K562 (cell line): ENCODE measurements around the gene MAP3K19.

ENCODE experiments used
- CBX5 ChIP-seq: IDR thresholded peaks from 2 replicates; pipeline ENCODE4 v1.6.1; 2014; ENCODE audit warnings: low read depth, borderline replicate concordance
- CTCF ChIP-seq, 3 experiments: IDR thresholded peaks in 2 of 3; conservative IDR thresholded peaks in 1 of 3; 2 replicates each; pipeline ENCODE4 v1.5.1; 2011 to 2012; ENCODE audit warnings: low read length in 3 of 3, mild to moderate bottlenecking in 3 of 3, control low read depth in 2 of 3, improper control_type of control experiment in 1 of 3, inconsistent platforms in 1 of 3, low read depth in 1 of 3, mixed read lengths in 1 of 3, moderate library complexity in 1 of 3; ENCODE audit not compliant: insufficient read depth in 2 of 3
- DDX20 ChIP-seq: fragments of 450-650 bp; IDR thresholded peaks from 2 replicates; pipeline ENCODE4 v1.6.1; 2016; ENCODE audit warnings: missing genetic modification characterization, low read depth, mild to moderate bottlenecking, missing compliant biosample characterization, moderate library complexity
- EP300 ChIP-seq: IDR thresholded peaks from 2 replicates; pipeline ENCODE4 v1.6.1; 2012; ENCODE audit warnings: low read length, improper control_type of control experiment
- FOXM1 ChIP-seq, 2 experiments: fragments of 450-650 bp in 1 of 2; sonication (generic) in 1 of 2; formaldehyde crosslinking in 1 of 2; IDR thresholded peaks; 2 replicates each; pipeline versions ENCODE4 v1.6.1 to v1.9.0; 2017 to 2022; ENCODE audit warnings: low read depth in 2 of 2, mild to moderate bottlenecking in 2 of 2, missing genetic modification reagents in 1 of 2, moderate library complexity in 1 of 2
- JUND ChIP-seq, 2 experiments: IDR thresholded peaks; 2 replicates in 1 of 2; 3 replicates in 1 of 2; pipeline ENCODE4 v1.6.1; 2011; ENCODE audit warnings: borderline replicate concordance in 2 of 2, low read depth in 2 of 2, low read length in 2 of 2, improper control_type of control experiment in 1 of 2, missing biosample characterization in 1 of 2, missing genetic modification characterization in 1 of 2, missing genetic modification reagents in 1 of 2
- SOX6 ChIP-seq: fragments of 450-650 bp; IDR thresholded peaks from 2 replicates; pipeline ENCODE4 v1.6.1; 2014; ENCODE audit warnings: mild to moderate bottlenecking
- SP1 ChIP-seq: sonication (generic); formaldehyde crosslinking; IDR thresholded peaks from 2 replicates; pipeline ENCODE4 v1.8.1; 2022; ENCODE audit warnings: mild to moderate bottlenecking, missing genetic modification reagents
- ZFX ChIP-seq: sonication (generic); formaldehyde crosslinking; IDR thresholded peaks from 2 replicates; pipeline ENCODE4 v1.8.0; 2022; ENCODE audit warnings: mild to moderate bottlenecking, missing genetic modification reagents, moderate library complexity
- TF ChIP-seq, protein P1 (sequence below): fragments of 450-650 bp; formaldehyde crosslinking; IDR thresholded peaks from 2 replicates; pipeline ENCODE4 v1.4.0; 2020; ENCODE audit warnings: mild to moderate bottlenecking, mixed read lengths
- TF ChIP-seq, protein P2 (sequence below): fragments of 250-450 bp; sonication (Bioruptor Pico); IDR thresholded peaks from 2 replicates; pipeline ENCODE4 v1.5.1; 2021; ENCODE audit warnings: mild to moderate bottlenecking
- TF ChIP-seq, protein P3 (sequence below): IDR thresholded peaks from 3 replicates; pipeline ENCODE4 v1.6.1; 2011; ENCODE audit warnings: borderline replicate concordance, mild to moderate bottlenecking; ENCODE audit not compliant: insufficient read length, insufficient read depth

DNA sequence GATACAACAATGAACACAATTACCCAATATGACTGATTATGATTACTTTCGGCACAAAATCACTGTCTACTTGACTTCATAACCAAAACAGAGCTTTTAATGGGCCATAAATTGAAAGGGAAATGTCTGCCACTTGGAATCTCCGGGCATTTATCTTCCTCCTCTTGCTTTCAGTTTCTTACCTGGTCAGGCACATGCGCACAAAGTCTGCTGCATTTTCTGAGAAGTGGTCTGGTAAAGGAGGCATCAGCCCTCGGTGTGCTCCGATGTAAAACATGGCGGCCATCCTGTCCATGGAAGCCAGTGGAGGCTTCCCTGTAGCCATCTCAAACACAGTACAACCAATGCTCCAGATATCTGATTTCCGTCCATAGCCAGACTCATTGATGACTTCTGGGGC lies 66.6 kb downstream of the MAP3K19 start:
- TF ChIP-seq SOX6 (no peak), DDX20 (no peak), CBX5 (no peak), ZFX (CRISPR knock-in tag) (no peak), FOXM1 (IDR thresholded peaks at IDR 0.05; ENCODE audit: low read depth) (no peak), FOXM1 (CRISPR knock-in tag; IDR thresholded peaks at IDR 0.05; ENCODE audit: low read depth) (no peak), EP300 (no peak), JUND (IDR thresholded peaks at IDR 0.05; ENCODE audit: borderline replicate concordance, low read depth, low read length) (no peak), JUND (tag; IDR thresholded peaks at IDR 0.05; ENCODE audit: borderline replicate concordance, low read depth, low read length) (no peak), CTCF (IDR thresholded peaks at IDR 0.05 in 2 of 3, conservative IDR thresholded peaks at IDR 0.05 in 1 of 3; ENCODE audit: insufficient read depth in 2 of 3, low read depth in 1 of 3, low read length in 3 of 3) (no peak), SP1 (CRISPR knock-in tag) (no peak)
- TF ChIP-seq, protein P1, sequence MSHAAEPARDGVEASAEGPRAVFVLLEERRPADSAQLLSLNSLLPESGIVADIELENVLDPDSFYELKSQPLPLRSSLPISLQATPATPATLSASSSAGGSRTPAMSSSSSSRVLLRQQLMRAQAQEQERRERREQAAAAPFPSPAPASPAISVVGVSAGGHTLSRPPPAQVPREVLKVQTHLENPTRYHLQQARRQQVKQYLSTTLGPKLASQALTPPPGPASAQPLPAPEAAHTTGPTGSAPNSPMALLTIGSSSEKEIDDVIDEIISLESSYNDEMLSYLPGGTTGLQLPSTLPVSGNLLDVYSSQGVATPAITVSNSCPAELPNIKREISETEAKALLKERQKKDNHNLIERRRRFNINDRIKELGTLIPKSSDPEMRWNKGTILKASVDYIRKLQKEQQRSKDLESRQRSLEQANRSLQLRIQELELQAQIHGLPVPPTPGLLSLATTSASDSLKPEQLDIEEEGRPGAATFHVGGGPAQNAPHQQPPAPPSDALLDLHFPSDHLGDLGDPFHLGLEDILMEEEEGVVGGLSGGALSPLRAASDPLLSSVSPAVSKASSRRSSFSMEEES (CRISPR knock-in tag), result no peak
- TF ChIP-seq, protein P2, sequence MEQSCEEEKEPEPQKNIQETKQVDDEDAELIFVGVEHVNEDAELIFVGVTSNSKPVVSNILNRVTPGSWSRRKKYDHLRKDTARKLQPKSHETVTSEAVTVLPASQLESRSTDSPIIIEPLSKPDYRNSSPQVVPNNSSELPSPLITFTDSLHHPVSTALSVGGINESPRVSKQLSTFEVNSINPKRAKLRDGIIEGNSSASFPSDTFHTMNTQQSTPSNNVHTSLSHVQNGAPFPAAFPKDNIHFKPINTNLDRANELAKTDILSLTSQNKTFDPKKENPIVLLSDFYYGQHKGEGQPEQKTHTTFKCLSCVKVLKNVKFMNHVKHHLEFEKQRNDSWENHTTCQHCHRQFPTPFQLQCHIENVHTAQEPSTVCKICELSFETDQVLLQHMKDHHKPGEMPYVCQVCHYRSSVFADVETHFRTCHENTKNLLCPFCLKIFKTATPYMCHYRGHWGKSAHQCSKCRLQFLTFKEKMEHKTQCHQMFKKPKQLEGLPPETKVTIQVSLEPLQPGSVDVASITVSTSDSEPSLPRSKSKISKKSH, result no peak
- TF ChIP-seq, protein P3, sequence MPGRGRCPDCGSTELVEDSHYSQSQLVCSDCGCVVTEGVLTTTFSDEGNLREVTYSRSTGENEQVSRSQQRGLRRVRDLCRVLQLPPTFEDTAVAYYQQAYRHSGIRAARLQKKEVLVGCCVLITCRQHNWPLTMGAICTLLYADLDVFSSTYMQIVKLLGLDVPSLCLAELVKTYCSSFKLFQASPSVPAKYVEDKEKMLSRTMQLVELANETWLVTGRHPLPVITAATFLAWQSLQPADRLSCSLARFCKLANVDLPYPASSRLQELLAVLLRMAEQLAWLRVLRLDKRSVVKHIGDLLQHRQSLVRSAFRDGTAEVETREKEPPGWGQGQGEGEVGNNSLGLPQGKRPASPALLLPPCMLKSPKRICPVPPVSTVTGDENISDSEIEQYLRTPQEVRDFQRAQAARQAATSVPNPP, result no peak
